Fibroblast of skin of back (primary cell): ENCODE results near the gene KLRF2.

Experiments used
- DNase-seq: peaks from one replicate; pipeline ENCODE4 v3.0.0-alpha.2; 2013

Gene KLRF2

DNA sequence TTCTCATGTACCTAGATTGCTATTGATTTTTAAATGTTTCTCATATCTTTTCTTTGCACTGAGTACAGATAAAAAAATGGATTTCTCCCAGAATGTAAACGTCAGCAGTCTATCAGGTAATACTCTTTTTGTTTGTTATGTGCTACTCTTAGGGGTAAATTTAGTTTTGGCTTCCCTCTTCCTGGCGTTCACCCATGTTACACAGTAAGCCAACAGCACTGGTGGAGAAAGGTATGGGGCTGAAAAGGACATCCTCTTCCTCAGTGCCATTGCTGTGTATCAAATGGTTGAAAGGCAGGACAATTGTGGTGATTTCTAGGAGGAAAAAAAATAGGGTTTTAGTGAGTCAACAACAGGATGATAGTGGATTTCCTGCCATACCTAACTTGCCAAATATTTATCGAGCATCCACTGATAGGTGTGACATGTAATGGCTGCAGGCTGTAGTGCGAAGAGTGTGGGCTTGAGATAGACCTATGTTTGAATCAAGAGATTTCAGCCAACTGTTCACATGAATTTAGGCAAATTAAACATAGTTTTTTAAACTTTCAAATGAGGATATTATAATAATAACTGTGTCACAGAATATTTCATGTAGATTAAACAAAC, 7.5 kb downstream of the KLRF2 start:
- DNase-seq, result no peak

- no peak for DNase-seq
Observed at GRCh38 chr12:9895215-9895971, 14.1 kb downstream of the KLRF2 start.

DNA sequence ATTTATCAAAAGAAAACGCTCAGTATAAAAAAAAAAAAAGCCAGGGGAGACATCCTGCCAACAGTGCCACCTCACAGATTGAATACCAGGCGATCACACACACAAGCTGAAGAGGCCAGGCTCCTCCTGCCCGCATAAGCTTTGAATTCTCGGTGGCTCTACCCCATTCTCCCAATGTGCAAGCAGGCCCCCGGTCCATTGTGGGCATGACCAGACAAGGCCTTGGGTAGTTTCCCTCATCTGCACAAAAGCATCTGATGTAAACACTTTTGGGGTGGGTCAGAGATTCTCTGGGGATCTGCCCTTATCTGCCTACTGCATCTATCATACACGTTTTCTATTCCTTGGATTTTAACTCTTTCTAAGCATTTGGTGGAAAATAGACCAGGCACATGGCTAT, 16.2 kb downstream of the KLRF2 start:
- DNase-seq, result no peak

GRCh38 chr12:9899209-9899608, 17.9 kb downstream of the KLRF2 start:
- DNase-seq, result no peak

- no peak for DNase-seq
Observed at GRCh38 chr12:9900930-9901329, 19.6 kb downstream of the KLRF2 start.

DNA sequence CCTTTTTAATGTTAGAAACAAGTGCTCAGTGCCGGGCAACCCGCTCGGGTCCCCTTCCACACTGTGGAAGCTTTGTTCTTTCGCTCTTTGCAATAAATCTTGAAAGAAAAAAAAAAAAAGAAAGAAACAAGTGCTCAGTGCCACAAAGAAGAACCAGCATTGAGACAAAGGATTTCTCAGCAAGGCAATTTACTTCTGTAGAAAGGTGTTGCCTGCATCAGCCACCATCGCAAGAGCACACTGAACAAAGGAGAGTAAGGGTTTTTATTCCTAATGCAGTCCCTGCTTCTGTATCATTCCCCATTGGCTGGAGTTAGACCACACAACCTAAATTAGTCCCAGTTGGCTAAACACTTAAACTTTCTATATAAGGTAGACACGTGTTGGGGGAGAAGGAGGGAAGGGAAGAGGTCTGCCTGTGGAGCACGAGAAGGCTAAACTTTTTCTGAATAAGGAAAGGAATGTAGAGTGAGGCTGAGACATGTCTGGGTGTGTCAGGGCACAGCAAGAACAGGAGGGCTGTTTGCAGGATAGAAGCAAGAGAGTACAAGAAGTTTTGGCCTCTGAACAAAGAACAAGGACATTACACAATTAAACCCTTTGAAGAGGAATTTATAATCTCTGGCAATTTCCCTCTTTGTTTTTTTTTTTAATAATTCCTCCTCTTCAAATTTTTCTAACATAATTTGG, 21.4 kb downstream of the KLRF2 start:
- no peak for DNase-seq

GRCh38 chr12:9906873-9907272, 25.6 kb downstream of the KLRF2 start:
- DNase-seq, result no peak

- DNase-seq, result no peak
Observed at GRCh38 chr12:9907769-9908168, 26.5 kb downstream of the KLRF2 start.

GRCh38 chr12:9908350-9908749, 27.1 kb downstream of the KLRF2 start:
- DNase-seq, result no peak

DNA sequence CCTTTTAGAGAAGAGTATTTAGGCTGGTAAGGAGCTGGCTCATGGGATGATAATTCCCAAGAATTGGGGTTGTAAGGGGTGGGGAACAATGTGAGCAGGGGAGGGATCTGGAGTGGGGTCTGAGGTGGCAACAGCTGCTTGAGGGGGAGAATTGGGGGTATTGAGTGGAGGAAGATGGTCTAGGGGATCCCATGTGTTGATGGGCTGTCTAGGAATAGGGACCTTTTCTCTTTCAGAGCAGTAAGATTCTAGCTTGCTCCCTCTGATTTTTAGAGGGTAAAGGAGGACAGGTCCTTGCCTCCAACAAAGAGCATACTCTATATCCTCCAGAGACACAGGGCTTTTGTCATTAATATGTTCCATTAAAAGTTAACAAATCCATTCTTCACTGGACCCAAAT, 28.4 kb downstream of the KLRF2 start:
- DNase-seq, result no peak

- DNase-seq, result no peak
Observed at GRCh38 chr12:9910716-9911421, 29.6 kb downstream of the KLRF2 start.

DNA sequence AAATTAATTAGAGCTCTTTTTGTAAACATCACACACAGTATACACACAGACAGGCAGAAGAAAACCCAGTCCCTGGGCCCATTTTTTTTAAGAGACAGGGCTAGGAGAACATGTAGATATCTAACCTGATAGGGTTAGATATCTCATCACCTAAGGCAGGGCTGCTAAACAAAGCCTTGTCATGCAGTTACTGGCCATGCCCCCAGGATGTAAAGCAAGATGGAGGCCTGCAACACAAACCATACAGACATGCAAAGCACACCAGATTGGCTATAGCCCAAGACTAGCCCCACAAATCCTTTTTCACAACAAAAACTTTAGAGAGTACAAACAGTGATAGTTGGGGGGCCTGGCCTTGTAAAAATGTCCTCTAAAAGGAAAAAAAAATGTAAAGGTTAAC, 30.4 kb downstream of the KLRF2 start:
- DNase-seq, result no peak

DNA sequence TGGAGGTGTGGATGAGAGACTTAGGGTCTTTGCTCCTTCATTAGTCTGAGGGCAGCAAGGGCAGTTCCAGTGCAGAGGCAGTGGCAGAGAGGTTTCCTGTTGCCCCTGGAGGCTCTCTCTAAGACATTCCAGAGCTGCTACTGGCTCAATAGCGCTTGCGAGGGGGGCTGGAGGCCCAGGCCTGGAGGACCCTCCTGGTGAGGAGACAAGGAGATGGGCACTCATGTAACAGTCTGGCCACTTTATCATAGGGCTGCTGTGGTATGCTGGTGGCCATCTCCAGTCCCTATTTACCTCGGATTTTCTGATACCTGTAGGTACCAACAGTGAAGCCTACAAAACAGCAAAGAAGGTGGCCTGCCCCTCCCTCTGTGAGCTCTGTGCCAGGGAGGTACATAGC, 38.2 kb downstream of the KLRF2 start:
- no peak for DNase-seq

DNA sequence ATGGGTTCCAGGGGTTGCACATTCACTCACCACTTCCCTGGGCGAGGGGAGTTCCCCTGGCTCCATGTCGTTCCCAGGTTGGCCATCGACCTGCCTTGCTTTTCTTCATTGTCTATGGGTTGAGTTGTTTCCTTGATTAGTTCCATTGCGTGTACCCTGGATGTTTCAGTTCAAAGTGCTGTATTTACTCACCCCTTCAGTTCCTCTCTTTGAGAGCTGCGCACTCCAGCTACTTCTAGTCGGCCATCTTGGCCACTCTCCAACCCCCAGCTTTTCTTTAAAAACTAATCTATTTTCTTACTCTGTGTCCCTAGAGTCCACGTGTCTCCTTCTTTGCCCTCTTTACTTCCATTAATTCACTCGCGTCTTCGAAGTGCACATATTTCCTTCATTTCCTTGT, 39.2 kb downstream of the KLRF2 start:
- no peak for DNase-seq

- DNase-seq, result no peak
Observed at GRCh38 chr12:9922429-9922828, 41.1 kb downstream of the KLRF2 start.

- peak; percentile 24 for DNase-seq
Observed at GRCh38 chr12:9925705-9926393, 44.6 kb downstream of the KLRF2 start.

DNA sequence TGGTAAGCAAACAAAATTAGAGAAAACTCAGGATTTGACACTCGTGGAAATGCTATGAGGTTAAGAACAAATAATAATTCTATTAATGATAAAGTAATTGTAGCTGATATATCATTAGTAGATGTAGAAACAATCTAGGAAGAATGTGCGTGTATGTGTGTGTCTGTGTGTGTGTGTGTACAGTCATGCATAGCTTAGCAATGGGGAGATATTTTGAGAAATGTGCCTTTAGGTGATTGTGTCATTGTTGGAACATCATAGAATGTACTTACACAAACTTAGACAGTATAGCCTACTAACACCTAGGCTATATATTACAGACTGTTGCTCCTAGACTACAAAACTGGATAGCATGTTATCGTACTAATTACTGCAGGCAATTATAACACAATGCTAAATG, 45.6 kb downstream of the KLRF2 start:
- no peak for DNase-seq

GRCh38 chr12:9928607-9929006, 47.3 kb downstream of the KLRF2 start:
- DNase-seq, result no peak

- no peak for DNase-seq
Observed at GRCh38 chr12:9931245-9931644, 50.0 kb downstream of the KLRF2 start.

GRCh38 chr12:9932270-9932669, 51.0 kb downstream of the KLRF2 start, which contains the start of gene CLEC2A:
CLEC2A (minus strand) TSS chr12:9932370; CDS start chr12:9932329, 41 bp downstream.
- DNase-seq, result no peak

- DNase-seq, result no peak
Observed at GRCh38 chr12:9933958-9934357, 52.7 kb downstream of the KLRF2 start.

GRCh38 chr12:9935026-9935425, 53.7 kb downstream of the KLRF2 start:
- DNase-seq, result no peak

GRCh38 chr12:9936591-9936990, 55.3 kb downstream of the KLRF2 start:
- no peak for DNase-seq
